K562 (cell line): ENCODE data around the gene POU2AF3. TPM values are rescaled to one million over a fixed set of nuclear protein-coding genes. Genes with fewer than 3 reads are reported as not detected.

Experiments used
- ATAC-seq: fragments of 200-7000 bp; cut with Tn5 transposase; 3 replicates; pipeline ENCODE4 v1.9.1; 2020; ENCODE audit warnings: moderate library complexity
- BruUV-seq: library from RNA; stranded (reverse); fragments of 400-500 nt; replicated peaks from 2 replicates; lab custom pipeline; 2021; lab: Mats Ljungman, UMichigan
- CTCF ChIA-PET: fragments of 300-600 bp; formaldehyde crosslinking; extraction: SDS; loops from one replicate; lab custom pipeline; 2021; ENCODE audit warnings: low intra/inter-chr PET ratio; lab: Yijun Ruan, JAX
- POLR2A ChIA-PET: fragments of 300-600, 350-650 bp; sonication (Branson Sonifier 250); formaldehyde crosslinking; extraction: SDS; loops from one replicate; lab custom pipeline; 2021; ENCODE audit warnings: antibody characterized with exemption, inconsistent platforms; lab: Yijun Ruan, JAX
- DNase-seq, 4 experiments: peaks; one replicate each; pipeline versions ENCODE4 v3.0.0 to v3.0.0-alpha.2; 2011 to 2018; ENCODE audit warnings: low spot score in 3 of 4, mixed read lengths in 3 of 4; ENCODE audit errors: extremely low read depth in 1 of 4
- FAIRE-seq: peaks from 2 replicates; lab custom pipeline; 2011; peaks lifted over from hg19 to GRCh38; lab: Jason Lieb, UNC
- H2AFZ ChIP-seq: 2 replicates; pipeline ENCODE4 v1.6.0; 2011; ENCODE audit warnings: low read depth, low read length, control low read depth, inconsistent platforms
- H3K27ac ChIP-seq: fragments of 200-600 bp; 3 replicates; pipeline ENCODE4 v1.8.0; 2011; ENCODE audit warnings: low read depth, mild to moderate bottlenecking, control low read depth, inconsistent platforms, low read length, moderate library complexity, mixed read lengths; ENCODE audit errors: extremely low read depth
- H3K27me3 ChIP-seq, 2 experiments: fragments of 300-600 bp in 1 of 2; 2 replicates in 1 of 2; 3 replicates in 1 of 2; pipeline versions ENCODE4 v1.6.0 to v1.8.0; 2011; ENCODE audit warnings: inconsistent platforms in 2 of 2, low read length in 2 of 2, mild to moderate bottlenecking in 1 of 2, mixed read lengths in 1 of 2, moderate library complexity in 1 of 2; ENCODE audit not compliant: control insufficient read depth in 2 of 2, insufficient read depth in 2 of 2
- H3K36me3 ChIP-seq: fragments of 300-600 bp; 3 replicates; pipeline ENCODE4 v1.8.0; 2011; ENCODE audit warnings: mild to moderate bottlenecking, low read length, inconsistent platforms; ENCODE audit not compliant: control insufficient read depth, insufficient read depth
- H3K4me1 ChIP-seq, 2 experiments: fragments of 200-600 bp in 1 of 2; replicated peaks in 1 of 2; 2 replicates in 1 of 2; 3 replicates in 1 of 2; pipeline versions ENCODE4 v1.5.1 to v1.8.0; 2011; ENCODE audit warnings: inconsistent platforms in 2 of 2, low read length in 2 of 2, mild to moderate bottlenecking in 1 of 2, mixed read lengths in 1 of 2, moderate library complexity in 1 of 2; ENCODE audit not compliant: control insufficient read depth in 2 of 2, insufficient read depth in 2 of 2
- H3K4me2 ChIP-seq: 2 replicates; pipeline ENCODE4 v1.6.1; 2011; ENCODE audit warnings: low read length, control low read depth, inconsistent platforms, mixed read lengths; ENCODE audit not compliant: insufficient read depth
- H3K4me3 ChIP-seq: fragments of 200-600 bp; sonication (generic), shearing (Covaris generic); 2 replicates; pipeline ENCODE4 v1.5.1; 2016; ENCODE audit warnings: control low read depth, inconsistent platforms
- H3K79me2 ChIP-seq: fragments of 200-600 bp; 3 replicates; pipeline ENCODE4 v1.8.0; 2011; ENCODE audit warnings: low read length, inconsistent platforms; ENCODE audit not compliant: control insufficient read depth, insufficient read depth
- H3K9ac ChIP-seq, 2 experiments: 2 replicates each; pipeline versions ENCODE4 v1.6.0 to v1.6.1; 2011; ENCODE audit warnings: low read depth in 2 of 2, low read length in 2 of 2, control low read depth in 1 of 2, inconsistent platforms in 1 of 2, mild to moderate bottlenecking in 1 of 2, mixed read lengths in 1 of 2; ENCODE audit not compliant: insufficient read depth in 1 of 2
- H3K9me1 ChIP-seq: one replicate; pipeline ENCODE4 v1.6.0; 2011; ENCODE audit warnings: inconsistent platforms, mild to moderate bottlenecking, low read length, moderate library complexity; ENCODE audit not compliant: control insufficient read depth, insufficient read depth
- H3K9me3 ChIP-seq: replicated peaks from 2 replicates; pipeline ENCODE4 v1.5.1; 2011; ENCODE audit warnings: low read depth, low read length, inconsistent platforms; ENCODE audit not compliant: control insufficient read depth, insufficient read depth
- H4K20me1 ChIP-seq: replicated peaks from 2 replicates; pipeline ENCODE4 v1.6.1; 2011; ENCODE audit warnings: low read length, inconsistent platforms, mixed read lengths; ENCODE audit not compliant: control insufficient read depth, insufficient read depth
- ELF1 ChIP-seq: fragments of 200-800 bp; sonication (Bioruptor generic); IDR thresholded peaks from 2 replicates; pipeline ENCODE4 v1.6.1; 2016; ENCODE audit warnings: missing genetic modification characterization, missing compliant biosample characterization
- FOXJ3 ChIP-seq: sonication (generic); formaldehyde crosslinking; IDR thresholded peaks from 2 replicates; pipeline ENCODE4 v1.4.0; 2020; ENCODE audit warnings: mild to moderate bottlenecking, missing genetic modification reagents
- KAT7 ChIP-seq: sonication (generic); formaldehyde crosslinking; IDR thresholded peaks from 2 replicates; pipeline ENCODE4 v1.8.0; 2022; ENCODE audit warnings: missing genetic modification reagents, mild to moderate bottlenecking, borderline replicate concordance
- MGA ChIP-seq: fragments of 450-650 bp; IDR thresholded peaks from 2 replicates; pipeline ENCODE4 v1.6.1; 2016; ENCODE audit warnings: mild to moderate bottlenecking, moderate library complexity
- NR3C1 ChIP-seq: sonication (generic); formaldehyde crosslinking; IDR thresholded peaks from 2 replicates; pipeline ENCODE4 v1.8.1; 2022; ENCODE audit warnings: missing genetic modification reagents
- OTX1 ChIP-seq: fragments of 450-650 bp; formaldehyde crosslinking; IDR thresholded peaks from 2 replicates; pipeline ENCODE4 v1.4.0; 2022; ENCODE audit warnings: mild to moderate bottlenecking
- SIN3B ChIP-seq: fragments of 450-650 bp; IDR thresholded peaks from 2 replicates; pipeline ENCODE4 v1.6.1; 2017; ENCODE audit warnings: low read depth, mild to moderate bottlenecking, moderate library complexity
- TAL1 ChIP-seq: fragments of 450-650 bp; IDR thresholded peaks from 2 replicates; pipeline ENCODE4 v1.6.1; 2016; ENCODE audit warnings: mild to moderate bottlenecking
- TCF7L2 ChIP-seq: fragments of 150-350 bp; IDR thresholded peaks from 2 replicates; pipeline ENCODE4 v1.6.1; 2016; ENCODE audit warnings: low read depth, mild to moderate bottlenecking, low read length, moderate library complexity
- TGIF2 ChIP-seq: sonication (generic); formaldehyde crosslinking; IDR thresholded peaks from 2 replicates; pipeline ENCODE4 v1.8.1; 2022; ENCODE audit warnings: mild to moderate bottlenecking, missing genetic modification reagents, moderate library complexity
- ZEB2 ChIP-seq: fragments of 450-650 bp; IDR thresholded peaks from 2 replicates; pipeline ENCODE4 v1.6.1; 2016
- WGBS: fragments of 100-300 bp; shearing (Covaris generic); methylation state at CpG from one replicate; pipeline ENCODE4 v1.1.6; 2016; ENCODE audit warnings: low coverage, mixed read lengths; ENCODE audit not compliant: insufficient coverage; ENCODE audit errors: missing lambda C conversion rate; 5-methylcytosine and 5-hydroxymethylcytosine counted together
- in situ Hi-C: fragments of 300-500 bp; cut with MboI; formaldehyde crosslinking; loops from 4 replicates; pipeline ENCODE4 v1.15.0; 2018; ENCODE audit warnings: inconsistent platforms, mixed read lengths
- intact Hi-C: fragments of 100-400 bp; cut with micrococcal nuclease; formaldehyde crosslinking; loops from 2 replicates; pipeline ENCODE4 v1.14.2; 2022
- polyA plus RNA-seq, 8 experiments: library from polyadenylated mRNA; depleted of rRNA in 4 of 8; stranded (reverse) in 5 of 8; unstranded in 3 of 8; fragments of >200 nt; fragmentation: Nextera tagmentation in 2 of 8; fragmentation: Illumina TruSeq in 1 of 8; extraction: Ambion mirVana in 2 of 8; extraction: Trizol in 1 of 8; gene quantifications; 2 replicates each; pipeline versions ENCODE4 v1.2.1 to v1.2.3, GENCODE V29; 2011 to 2014; ENCODE audit warnings: inconsistent platforms in 1 of 8, missing spikeins in 1 of 8
- total RNA-seq, 7 experiments: library from RNA; depleted of rRNA in 6 of 7; stranded (reverse); fragments of >200 nt in 6 of 7; fragmentation: Illumina TruSeq in 2 of 7; extraction: Trizol in 2 of 7; gene quantifications; 2 replicates each; pipeline versions ENCODE4 v1.2.1 to v1.2.3, GENCODE V29; 2011 to 2021; ENCODE audit warnings: low replicate concordance in 1 of 7
- TF ChIP-seq, protein P1 (sequence below): fragments of 250-450 bp; sonication (Bioruptor Pico); IDR thresholded peaks from 2 replicates; pipeline ENCODE4 v1.6.1; 2021; ENCODE audit warnings: mild to moderate bottlenecking

POU2AF3 gene
- total and polyA plus RNA-seq, 9 of the 15 experiments (the other 6 are each of a cell fraction or from before 2014, with no cell fraction given), result not detected

- intact Hi-C loops, result loop anchor here (5.0 kb wide), 1 partner anchor 76 kb away; no protein-coding TSS in a partner anchor
- 0% methylated on average over 1 of the region's 1 CpG for WGBS
- FAIRE-seq (no peak), ATAC-seq (no peak), DNase-seq (no peak)
- no TSS peak for BruUV-seq
- H3K4me1 ChIP-seq, result no peaks in the 10 kb centered on the region
- no peak overlapping the region for H3K4me3 ChIP-seq
- CTCF ChIA-PET, result no interaction called here
- no peak overlapping the region for H3K9ac ChIP-seq
- no peaks in the 10 kb centered on the region for H3K9me1 ChIP-seq
- in situ Hi-C loops, result no loop called here
- no peak for TF ChIP-seq SIN3B
- TF ChIP-seq MGA, result no peak
- no peak for TF ChIP-seq FOXJ3 (CRISPR knock-in tag)
- no peak for TF ChIP-seq OTX1
- no peak for TF ChIP-seq ELF1 (tag)
- no peak for TF ChIP-seq TCF7L2
- no peak for TF ChIP-seq TGIF2 (CRISPR knock-in tag)
- TF ChIP-seq ZEB2, result no peak
- no peak for TF ChIP-seq TAL1
- TF ChIP-seq KAT7 (CRISPR knock-in tag), result no peak
- TF ChIP-seq NR3C1 (CRISPR knock-in tag), result no peak
- TF ChIP-seq, protein P1, sequence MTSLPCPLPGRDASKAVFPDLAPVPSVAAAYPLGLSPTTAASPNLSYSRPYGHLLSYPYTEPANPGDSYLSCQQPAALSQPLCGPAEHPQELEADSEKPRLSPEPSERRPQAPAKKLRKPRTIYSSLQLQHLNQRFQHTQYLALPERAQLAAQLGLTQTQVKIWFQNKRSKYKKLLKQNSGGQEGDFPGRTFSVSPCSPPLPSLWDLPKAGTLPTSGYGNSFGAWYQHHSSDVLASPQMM, result no peak
- H3K36me3 ChIP-seq, result no peaks in the 10 kb centered on the region
- no peaks in the 10 kb centered on the region for H3K27me3 ChIP-seq
- H2AFZ ChIP-seq, result no peak overlapping the region
- POLR2A ChIA-PET, result interaction anchor here (0.7 kb wide), 1 partner anchor 239 kb away, joined by 7 read pairs; no protein-coding TSS in a partner anchor
- no peaks in the 10 kb centered on the region for H4K20me1 ChIP-seq
- no peaks in the 10 kb centered on the region for H3K79me2 ChIP-seq
- H3K27ac ChIP-seq, result no peak overlapping the region
- H3K4me2 ChIP-seq, result no peak overlapping the region
- H3K9me3 ChIP-seq, result no peaks in the 10 kb centered on the region
Observed at GRCh38 chr11:111350811-111351210, 52.5 kb downstream of the POU2AF3 start.
